Hepatocyte (in vitro differentiated cells): ENCODE measurements around the gene DOCK4.

Source experiments
- CTCF ChIP-seq: fragments of 200-600 bp; sonication (generic); IDR thresholded peaks from 2 replicates; pipeline ENCODE4 v1.5.1; 2016; ENCODE audit warnings: antibody characterized with exemption, mild to moderate bottlenecking; ENCODE audit not compliant: poor library complexity
- EZH2phosphoT487 ChIP-seq: fragments of 200-600 bp; sonication (generic); IDR thresholded peaks from one replicate; pipeline ENCODE4 v1.6.1; 2018; ENCODE audit warnings: antibody characterized with exemption, mild to moderate bottlenecking, low read depth, moderate library complexity; ENCODE audit not compliant: unreplicated experiment, severe bottlenecking

DNA sequence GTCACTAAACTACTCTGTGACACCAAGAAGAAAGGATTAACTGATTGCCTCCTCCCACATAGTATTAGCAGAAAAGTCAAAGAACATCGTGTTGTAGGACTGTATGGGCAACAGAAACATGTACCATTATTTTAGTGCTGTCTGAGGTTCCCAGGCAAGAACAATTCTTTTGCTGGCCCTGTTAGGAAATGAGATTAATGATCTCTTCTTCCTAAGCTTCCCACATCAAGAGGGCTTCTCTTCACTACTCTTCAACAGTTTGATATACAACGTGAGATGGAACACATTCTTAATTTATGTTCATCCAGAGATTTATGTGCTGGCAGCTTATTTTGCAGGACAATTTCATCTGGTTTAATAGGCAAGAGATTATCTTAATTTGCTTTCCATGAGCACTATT lies 219.6 kb downstream of the DOCK4 start:
- TF ChIP-seq CTCF = no peak
- no peak for TF ChIP-seq EZH2phosphoT487
